Astrocyte (in vitro differentiated cells and primary cell): ENCODE results near the gene FLT3. TPM values are rescaled to one million over a fixed set of nuclear protein-coding genes. Genes with fewer than 3 reads are reported as not detected.

Experiments
- DNase-seq: peaks from one replicate; pipeline ENCODE4 v3.0.0-alpha.2; 2010; ENCODE audit warnings: low read depth
- FAIRE-seq: peaks from 2 replicates; lab custom pipeline; 2011; peaks lifted over from hg19 to GRCh38; lab: Jason Lieb, UNC
- H2AFZ ChIP-seq: 2 replicates; pipeline ENCODE4 v1.6.0; 2012; ENCODE audit warnings: low read depth, low read length, inconsistent platforms
- H3K27ac ChIP-seq: 2 replicates; pipeline ENCODE4 v1.5.1; 2011; ENCODE audit warnings: low read depth, low read length, inconsistent platforms
- H3K27me3 ChIP-seq: 2 replicates; pipeline ENCODE4 v1.6.0; 2011; ENCODE audit warnings: low read length, inconsistent platforms; ENCODE audit not compliant: insufficient read depth
- H3K36me3 ChIP-seq: 2 replicates; pipeline ENCODE4 v1.5.1; 2011; ENCODE audit warnings: low read length, inconsistent platforms; ENCODE audit not compliant: insufficient read depth
- H3K4me1 ChIP-seq: 2 replicates; pipeline ENCODE4 v1.5.1; 2011; ENCODE audit warnings: low read length, inconsistent platforms; ENCODE audit not compliant: insufficient read depth
- H3K4me2 ChIP-seq: 2 replicates; pipeline ENCODE4 v1.6.0; 2012; ENCODE audit warnings: low read length, inconsistent platforms
- H3K4me3 ChIP-seq: 2 replicates; pipeline ENCODE4 v1.5.1; 2011; ENCODE audit warnings: low read depth, mild to moderate bottlenecking, low read length, inconsistent platforms; ENCODE audit not compliant: insufficient read depth
- H3K79me2 ChIP-seq: 2 replicates; pipeline ENCODE4 v1.6.0; 2012; ENCODE audit warnings: mild to moderate bottlenecking, low read length, inconsistent platforms; ENCODE audit not compliant: insufficient read depth
- H3K9ac ChIP-seq: 2 replicates; pipeline ENCODE4 v1.6.0; 2012; ENCODE audit warnings: mild to moderate bottlenecking, low read length, inconsistent platforms
- H3K9me3 ChIP-seq: 2 replicates; pipeline ENCODE4 v1.5.1; 2012; ENCODE audit warnings: low read depth, mild to moderate bottlenecking, low read length, inconsistent platforms; ENCODE audit not compliant: insufficient read depth
- H4K20me1 ChIP-seq: 2 replicates; pipeline ENCODE4 v1.6.0; 2012; ENCODE audit warnings: low read length, inconsistent platforms; ENCODE audit not compliant: insufficient read depth
- H3K27ac Mint-ChIP-seq: one replicate; pipeline ENCODE4 v1.8.0; 2021; ENCODE audit warnings: mild to moderate bottlenecking, mixed read lengths; ENCODE audit not compliant: unreplicated experiment
- H3K27me3 Mint-ChIP-seq: one replicate; pipeline ENCODE4 v1.8.0; 2021; ENCODE audit warnings: low read depth, mixed read lengths; ENCODE audit not compliant: unreplicated experiment
- H3K36me3 Mint-ChIP-seq: one replicate; pipeline ENCODE4 v1.8.0; 2021; ENCODE audit warnings: low read depth, mixed read lengths; ENCODE audit not compliant: unreplicated experiment
- H3K4me1 Mint-ChIP-seq: one replicate; pipeline ENCODE4 v1.8.0; 2021; ENCODE audit warnings: low read depth, mixed read lengths; ENCODE audit not compliant: unreplicated experiment
- H3K4me3 Mint-ChIP-seq: one replicate; pipeline ENCODE4 v1.8.0; 2021; ENCODE audit warnings: mild to moderate bottlenecking, moderate library complexity, mixed read lengths; ENCODE audit not compliant: unreplicated experiment
- H3K9me3 Mint-ChIP-seq: one replicate; pipeline ENCODE4 v1.8.0; 2021; ENCODE audit warnings: mild to moderate bottlenecking, mixed read lengths; ENCODE audit not compliant: unreplicated experiment
- CTCF ChIP-seq: IDR thresholded peaks from 2 replicates; pipeline ENCODE4 v1.5.1; 2011; ENCODE audit warnings: low read depth, mild to moderate bottlenecking, inconsistent platforms, low read length, moderate library complexity; ENCODE audit not compliant: insufficient read depth
- EZH2 ChIP-seq: IDR thresholded peaks from 2 replicates; pipeline ENCODE4 v1.6.1; 2012; ENCODE audit warnings: mild to moderate bottlenecking, low read length, inconsistent platforms; ENCODE audit not compliant: insufficient read depth
- total RNA-seq: library from RNA; stranded (reverse); gene quantifications from 2 replicates; pipeline ENCODE4 v1.2.1, GENCODE V29; 2021

FLT3 gene
- total RNA-seq, 1 donor from 2014 or later, result not detected

DNA sequence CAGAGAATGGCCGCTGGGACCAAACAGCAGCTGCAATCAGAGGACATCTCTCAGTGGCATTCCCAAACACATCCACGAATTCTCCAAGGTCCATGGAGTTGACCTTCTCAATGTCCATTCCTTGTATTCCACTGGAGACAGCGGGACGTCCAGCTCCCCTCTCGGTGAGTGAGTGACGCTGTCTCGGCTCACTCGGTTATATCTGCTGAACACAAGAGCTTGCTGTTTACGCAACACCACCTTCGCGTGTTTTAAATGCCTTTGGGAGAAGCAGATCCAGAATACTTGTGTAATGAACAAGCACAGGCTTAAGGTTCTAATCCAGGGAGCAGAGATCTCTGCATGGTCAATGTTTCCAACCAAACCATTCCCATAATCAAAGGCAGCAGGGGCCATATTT, 111.9 kb downstream of the FLT3 start, which contains the start of gene URAD:
Gene URAD, minus strand, starts transcription at position 174 of the 400 bp plus-strand sequence. Its CDS starts 56 bp downstream, at position 118.
- no peak within 1 kb of the TSS for H2AFZ ChIP-seq
- H3K4me2 ChIP-seq, result no peak within 1 kb of the TSS
- Mint-ChIP-seq H3K27me3 (peaks cover 54% of the 10 kb centered on the region), H3K36me3 (no peaks in the 10 kb centered on the region), H3K9me3 (no peaks in the 10 kb centered on the region), H3K4me1 (peaks cover 2% of the 10 kb centered on the region), H3K27ac (no peak within 1 kb of the TSS), H3K4me3 (no peak within 1 kb of the TSS)
- no peak within 1 kb of the TSS for H3K27ac ChIP-seq
- no peak within 1 kb of the TSS for H3K9ac ChIP-seq
- H3K79me2 ChIP-seq, result no peaks in the 10 kb centered on the region
- no peaks in the 10 kb centered on the region for H3K4me1 ChIP-seq
- H3K9me3 ChIP-seq, result no peaks in the 10 kb centered on the region
- DNase-seq (no peak), FAIRE-seq (no peak)
- no peak for TF ChIP-seq EZH2
- no peak for TF ChIP-seq CTCF
- H3K36me3 ChIP-seq, result no peaks in the 10 kb centered on the region
- H4K20me1 ChIP-seq, result no peaks in the 10 kb centered on the region
- peaks cover 9% of the 10 kb centered on the region for H3K27me3 ChIP-seq
- no peak within 1 kb of the TSS for H3K4me3 ChIP-seq

GRCh38 chr13:27985600-27985999, 114.8 kb downstream of the FLT3 start:
- H3K36me3 Mint-ChIP-seq, result no peaks in the 10 kb centered on the region
- Histone ChIP-seq H3K79me2 (no peaks in the 10 kb centered on the region), H3K36me3 (no peaks in the 10 kb centered on the region), H3K9ac (no peak overlapping the region), H4K20me1 (no peaks in the 10 kb centered on the region), H3K9me3 (no peaks in the 10 kb centered on the region), H3K27ac (no peak overlapping the region), H3K27me3 (peaks cover 34% of the 10 kb centered on the region), H3K4me1 (no peaks in the 10 kb centered on the region), H3K4me2 (no peak overlapping the region), H3K4me3 (no peak overlapping the region), H2AFZ (no peak overlapping the region)
- H3K27me3 Mint-ChIP-seq, result peaks cover 80% of the 10 kb centered on the region
- H3K27ac Mint-ChIP-seq, result no peak overlapping the region
- TF ChIP-seq EZH2 (no peak), CTCF (no peak)
- FAIRE-seq (no peak), DNase-seq (no peak)
- H3K9me3 Mint-ChIP-seq, result peaks cover 4% of the 10 kb centered on the region
- no peak overlapping the region for H3K4me3 Mint-ChIP-seq
- peaks cover 2% of the 10 kb centered on the region for H3K4me1 Mint-ChIP-seq

DNA sequence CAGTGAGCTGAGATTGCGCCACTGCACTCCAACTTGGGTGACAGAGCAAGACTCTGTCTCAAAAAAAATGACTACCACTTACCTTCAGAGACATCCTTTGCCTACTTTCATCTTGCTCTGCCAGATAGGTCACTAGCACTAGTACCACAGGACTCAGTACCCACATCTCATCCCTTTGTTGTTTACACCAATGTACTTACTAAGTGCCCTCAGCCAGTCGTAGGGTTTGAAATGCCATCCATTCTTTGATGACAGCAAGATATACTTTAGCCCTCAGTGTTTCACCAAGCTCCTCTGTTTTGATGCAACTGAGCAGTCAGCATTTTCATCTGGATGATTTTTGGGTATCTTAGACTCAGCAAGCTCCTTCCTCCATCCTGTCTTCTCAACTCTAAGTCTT, 118.0 kb downstream of the FLT3 start:
- peaks cover 3% of the 10 kb centered on the region for H3K4me1 Mint-ChIP-seq
- TF ChIP-seq EZH2 (no peak), CTCF (no peak)

More for the DNA sequence above, 118.0 kb downstream of the FLT3 start:
- DNase-seq (no peak), FAIRE-seq (no peak)
- Histone ChIP-seq H3K4me1 (no peaks in the 10 kb centered on the region), H3K9ac (no peak overlapping the region), H3K27ac (no peak overlapping the region), H3K9me3 (no peaks in the 10 kb centered on the region), H3K4me3 (no peak overlapping the region), H3K36me3 (no peaks in the 10 kb centered on the region), H3K79me2 (no peaks in the 10 kb centered on the region), H4K20me1 (no peaks in the 10 kb centered on the region), H2AFZ (no peak overlapping the region), H3K4me2 (no peak overlapping the region), H3K27me3 (peaks cover 62% of the 10 kb centered on the region)
- Mint-ChIP-seq H3K4me3 (no peak overlapping the region), H3K36me3 (no peaks in the 10 kb centered on the region), H3K9me3 (peaks cover 13% of the 10 kb centered on the region), H3K27me3 (peaks cover 79% of the 10 kb centered on the region), H3K27ac (no peak overlapping the region)
